Colon (tissue), 2 donors: ENCODE measurements around the gene FHIT.

Experiments
- FAIRE-seq: peaks from 2 replicates; lab custom pipeline; 2012; peaks lifted over from hg19 to GRCh38; lab: Jason Lieb, UNC
- donor health status: control.
- donor health status: control.

FHIT gene

GRCh38 chr3:60622349-60622748, 628.9 kb downstream of the FHIT start:
- FAIRE-seq = no peak

DNA sequence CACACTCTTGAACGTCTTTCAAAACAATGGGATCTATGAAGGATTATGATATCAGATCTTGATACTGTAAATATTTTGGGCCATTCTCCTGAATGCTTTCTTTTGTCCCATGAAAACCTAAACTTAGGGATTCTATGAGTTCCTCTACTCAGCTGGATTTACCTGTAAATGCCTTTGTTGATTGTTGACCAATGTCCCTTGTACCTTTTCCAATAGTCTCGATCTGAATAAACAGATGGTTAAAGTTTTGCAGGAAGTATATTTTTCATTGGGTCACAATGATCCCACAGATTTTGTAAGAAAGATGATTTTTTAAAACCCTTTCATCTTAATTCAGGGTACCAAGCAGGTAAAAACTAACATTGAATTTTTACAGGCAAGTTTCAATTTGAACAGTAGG, 634.1 kb downstream of the FHIT start:
- no peak for FAIRE-seq

DNA sequence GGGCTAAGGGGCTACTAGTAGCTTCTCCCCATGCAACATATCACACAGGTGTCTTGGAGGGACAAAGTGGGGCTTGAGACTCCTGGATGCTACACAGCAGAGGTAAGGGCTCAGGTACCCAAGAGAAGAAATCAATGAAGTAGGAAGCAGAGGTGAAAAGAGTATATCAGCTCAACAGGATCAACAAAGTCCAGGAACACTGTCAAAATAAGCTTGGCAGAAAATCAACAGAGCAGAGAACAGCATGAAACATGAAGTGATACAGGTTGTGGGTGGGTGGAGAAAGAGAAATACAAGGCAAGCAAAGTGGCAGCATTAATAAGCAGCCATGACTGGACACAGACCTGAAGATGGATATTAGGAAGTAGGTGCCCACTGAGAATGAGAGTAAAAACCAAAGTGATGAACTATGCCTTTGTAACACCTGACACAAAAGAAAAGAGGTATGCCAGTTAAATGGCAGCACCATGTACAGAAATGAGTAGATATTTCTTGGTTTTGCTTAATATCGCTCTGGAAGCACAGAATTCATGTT, 637.4 kb downstream of the FHIT start:
- no peak for FAIRE-seq

DNA sequence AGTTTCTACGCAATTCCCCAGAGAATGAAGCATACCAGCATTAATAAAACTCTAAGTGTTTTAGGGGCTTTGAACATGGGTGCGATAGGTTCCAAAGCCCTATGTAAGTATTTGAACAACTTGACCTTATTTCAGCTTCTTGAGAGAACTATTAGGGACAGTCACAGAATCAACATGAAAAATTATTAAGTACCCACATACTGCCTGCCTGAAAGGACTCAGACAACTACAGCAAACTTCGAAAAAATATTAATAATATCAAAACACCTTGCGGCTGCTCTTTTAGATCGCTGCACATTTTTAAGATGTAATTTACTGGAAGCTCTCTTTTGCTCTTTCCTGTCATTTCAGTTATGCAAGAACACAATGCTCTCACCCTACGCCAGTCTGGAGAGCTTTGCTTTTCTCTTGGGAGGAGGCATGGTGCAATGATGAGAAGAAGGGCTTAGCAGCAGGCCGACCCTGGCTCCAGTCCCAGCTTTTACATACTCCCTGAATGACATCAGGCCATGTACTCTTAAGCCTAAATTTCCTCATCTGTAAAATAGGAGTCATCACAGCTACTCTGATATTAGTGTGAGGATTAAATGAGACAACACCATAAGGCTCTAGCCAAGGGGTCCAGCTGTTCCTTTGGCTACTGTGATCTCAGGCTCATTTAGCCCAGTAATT, 640.7 kb downstream of the FHIT start:
- no peak for FAIRE-seq

DNA sequence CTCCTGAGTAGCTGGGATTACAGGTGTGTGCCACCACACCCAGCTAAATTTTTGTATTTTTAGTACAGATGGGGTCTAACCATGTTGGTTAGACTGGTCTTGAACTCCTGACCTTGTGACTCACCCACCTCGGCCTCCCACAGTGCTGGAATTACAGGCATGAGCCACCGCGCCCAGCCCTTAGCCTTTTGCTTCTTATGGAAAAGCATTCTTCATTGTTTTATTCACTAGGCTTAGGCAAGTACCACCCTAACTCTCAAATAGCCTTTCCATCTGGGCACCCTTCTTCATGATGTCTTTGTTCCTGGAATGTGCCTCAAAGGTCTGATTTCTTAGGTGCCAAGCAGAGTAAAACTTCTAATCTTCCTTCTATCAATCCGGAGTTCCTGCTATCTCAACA, 641.8 kb downstream of the FHIT start:
- FAIRE-seq = no peak

DNA sequence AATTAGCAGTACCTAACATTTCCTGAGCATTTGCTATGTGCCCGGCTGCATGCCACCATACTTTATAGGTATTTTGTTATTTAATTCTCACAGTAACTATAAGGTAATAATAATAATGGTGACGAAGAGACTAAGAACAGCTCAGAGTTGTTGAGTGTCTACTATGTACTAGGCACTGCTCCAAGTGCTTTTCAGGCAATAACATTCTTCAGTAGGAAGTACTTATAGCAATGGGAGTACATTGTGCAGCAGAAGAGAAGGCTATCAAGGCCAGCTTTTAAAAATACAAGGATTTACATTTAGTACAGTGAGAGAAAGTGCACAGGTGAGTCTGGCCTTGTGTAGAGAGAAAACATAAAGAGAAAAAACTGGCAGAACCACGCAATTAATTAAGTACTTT, 647.4 kb downstream of the FHIT start:
- no peak for FAIRE-seq

GRCh38 chr3:60600848-60601247, 650.4 kb downstream of the FHIT start:
- FAIRE-seq = no peak

DNA sequence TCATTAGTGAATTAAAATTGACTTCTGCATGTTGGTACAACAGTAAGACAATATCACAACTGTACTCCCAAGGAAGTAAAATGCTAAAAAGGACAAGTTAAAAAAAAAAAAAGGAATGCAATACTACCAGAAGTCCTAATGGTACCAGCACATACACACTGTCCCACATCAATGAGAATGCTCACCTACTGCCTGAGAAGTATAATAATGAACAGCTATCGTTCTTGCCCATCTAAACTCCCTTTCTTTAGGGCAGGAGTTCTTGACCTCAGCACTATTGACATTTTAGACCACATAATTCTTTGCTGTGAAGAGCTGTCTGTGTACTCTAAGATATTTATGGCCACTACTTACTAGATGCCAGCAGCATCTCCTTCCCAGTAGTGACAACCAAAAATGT, 651.7 kb downstream of the FHIT start:
- FAIRE-seq = no peak

DNA sequence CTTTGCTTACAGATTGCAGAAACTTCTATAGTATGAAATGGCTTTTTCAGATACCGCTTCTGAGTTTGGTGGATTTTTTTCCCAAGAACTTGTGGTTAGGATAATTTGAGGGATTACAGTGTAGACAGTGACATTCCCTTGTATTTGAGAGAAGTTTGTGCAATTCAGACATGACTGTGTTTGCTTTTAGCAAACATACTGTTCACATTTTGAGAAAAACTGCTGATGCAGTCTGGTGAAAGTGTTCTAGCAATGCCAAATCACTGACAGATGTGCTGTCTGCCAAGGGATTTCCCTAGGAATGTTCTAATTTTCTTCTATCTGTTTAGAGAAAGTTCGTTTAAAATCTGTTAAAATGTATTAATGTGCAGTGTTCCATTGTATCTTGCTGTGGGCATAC, 652.6 kb downstream of the FHIT start:
- no peak for FAIRE-seq

DNA sequence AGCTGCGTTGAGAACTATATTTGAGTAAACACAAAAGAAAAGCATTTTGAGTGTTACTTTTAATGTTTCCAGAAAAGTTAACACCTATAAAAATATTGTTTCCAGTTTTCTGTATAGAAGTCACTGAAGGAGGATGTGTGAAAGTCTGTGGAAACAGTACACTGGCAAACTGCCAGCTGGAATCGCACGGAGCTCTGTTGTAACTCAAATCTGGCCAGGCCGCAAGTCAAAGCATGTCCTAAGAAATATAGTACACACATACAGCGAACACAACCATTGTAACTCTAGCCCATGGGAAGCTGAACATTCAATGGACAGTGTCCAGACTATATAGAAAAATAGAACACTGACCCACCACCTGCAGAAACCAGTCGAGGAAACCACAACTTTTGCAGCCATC, 657.2 kb downstream of the FHIT start:
- no peak for FAIRE-seq

GRCh38 chr3:60591267-60591666, 660.0 kb downstream of the FHIT start:
- FAIRE-seq = no peak

GRCh38 chr3:60588806-60589205, 662.4 kb downstream of the FHIT start:
- FAIRE-seq = no peak

GRCh38 chr3:60585918-60586317, 665.3 kb downstream of the FHIT start:
- no peak for FAIRE-seq

DNA sequence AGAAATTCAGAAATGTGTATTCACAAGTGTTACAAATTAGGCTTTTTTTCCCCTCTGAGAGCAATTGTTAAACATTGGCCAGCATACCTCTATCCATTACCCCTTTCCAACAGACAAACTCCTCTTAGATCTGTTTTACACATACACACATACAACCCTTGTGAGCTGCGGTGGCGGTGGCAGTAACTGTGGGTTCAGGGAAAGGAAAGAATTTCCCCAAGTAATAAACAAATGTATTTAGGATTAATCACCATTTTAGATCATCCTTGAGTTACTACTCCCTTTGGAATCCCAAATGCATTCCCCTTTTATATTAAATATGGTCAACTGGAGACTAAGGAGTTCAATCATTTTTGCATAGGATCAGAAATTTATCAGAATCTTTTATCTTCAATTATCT, 667.0 kb downstream of the FHIT start:
- no peak for FAIRE-seq

- no peak for FAIRE-seq
Observed at GRCh38 chr3:60582288-60582687, 669.0 kb downstream of the FHIT start.

- no peak for FAIRE-seq
Observed at GRCh38 chr3:60580809-60581208, 670.4 kb downstream of the FHIT start.

GRCh38 chr3:60579734-60580133, 671.5 kb downstream of the FHIT start:
- no peak for FAIRE-seq

- FAIRE-seq = no peak
Observed at GRCh38 chr3:60578936-60579335, 672.3 kb downstream of the FHIT start.

- no peak for FAIRE-seq
Observed at GRCh38 chr3:60577601-60578000, 673.7 kb downstream of the FHIT start.

DNA sequence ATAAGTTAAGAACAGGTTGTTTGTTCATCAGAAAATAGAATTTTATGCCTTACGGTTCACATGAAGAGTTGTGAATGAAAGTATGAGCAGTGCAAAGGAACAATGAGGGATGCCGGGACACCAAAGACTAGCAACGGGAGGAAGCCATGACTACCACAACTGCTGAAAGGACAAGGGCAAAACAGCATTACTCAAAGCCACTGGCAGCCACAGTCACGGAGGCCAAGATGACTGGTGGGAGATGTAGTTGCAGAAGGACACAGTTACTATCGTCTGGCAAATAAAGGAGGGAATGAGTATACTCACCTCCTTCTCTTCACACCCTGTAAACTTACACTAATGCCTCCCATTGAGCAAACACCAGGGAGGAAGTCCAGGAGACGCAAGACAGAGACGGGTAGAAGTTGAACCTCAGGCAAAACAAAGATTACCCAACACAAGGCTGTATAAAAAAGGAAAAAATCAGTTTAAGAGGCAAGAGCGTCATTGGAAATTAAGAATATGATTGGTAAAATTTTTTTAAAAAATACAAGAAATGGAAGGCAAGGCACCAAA, 675.5 kb downstream of the FHIT start:
- no peak for FAIRE-seq

DNA sequence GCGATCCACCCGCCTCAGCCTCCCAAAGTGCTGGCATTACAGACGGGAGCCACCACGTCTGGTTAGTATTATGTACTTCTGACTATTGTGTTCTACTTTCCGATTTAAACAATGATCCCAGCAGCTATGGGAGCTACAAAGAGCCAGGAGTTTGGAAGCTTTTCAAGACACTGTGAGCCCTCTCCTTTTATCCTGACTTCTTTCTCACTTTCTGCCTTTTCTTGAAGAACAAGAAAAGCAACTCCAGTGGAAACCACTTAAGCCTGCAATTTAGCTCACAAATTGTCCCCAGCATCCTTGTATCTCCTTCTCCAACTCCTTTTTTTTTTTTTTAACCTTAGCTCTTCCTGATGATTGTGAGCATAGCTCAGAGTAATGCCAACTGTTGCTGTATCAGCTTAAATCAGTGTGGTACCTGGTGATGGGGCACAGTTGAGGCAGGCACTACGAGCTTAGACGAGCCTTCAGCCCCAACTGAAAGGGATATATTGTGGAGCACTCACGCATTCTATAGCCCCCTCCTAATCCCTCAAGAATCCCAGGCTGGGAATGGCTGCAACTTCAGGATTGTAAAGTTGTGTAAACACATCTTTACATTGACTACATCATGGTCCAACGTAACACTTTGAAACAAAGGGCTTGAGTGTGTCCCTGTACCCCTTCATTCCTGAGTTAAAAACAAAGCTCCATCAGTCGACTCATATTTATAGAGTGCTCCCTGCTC, 677.0 kb downstream of the FHIT start:
- FAIRE-seq = no peak

- FAIRE-seq = no peak
Observed at GRCh38 chr3:60573494-60573893, 677.8 kb downstream of the FHIT start.

GRCh38 chr3:60571511-60571910, 679.7 kb downstream of the FHIT start:
- no peak for FAIRE-seq

- FAIRE-seq = no peak
Observed at GRCh38 chr3:60557122-60557521, 694.1 kb downstream of the FHIT start.
